GM21786 (cell line): ENCODE measurements around the gene ATXN1.
A peak's percentile ranks its signal among the peaks of the same experiment; 100 is the strongest.
"Not testable (repeated sequence)": the region's sequence is repeated elsewhere in the genome, so short reads cannot be mapped to it uniquely, and the experiment has no call there.

Experiments
- ATAC-seq: cut with Tn5 transposase; IDR thresholded peaks from one replicate; pipeline ENCODE4 v1.9.1; 2021; ENCODE audit not compliant: unreplicated experiment

The ATXN1 gene

GRCh38 chr6:16704401-16705045 is 56.7 kb downstream of the ATXN1 start:
- no peak for ATAC-seq

- not testable (repeated sequence) for ATAC-seq
Measured at GRCh38 chr6:16702627-16703378, 58.5 kb downstream of the ATXN1 start.

GRCh38 chr6:16700916-16701234 is 60.4 kb downstream of the ATXN1 start:
- ATAC-seq, result no peak

- ATAC-seq, result no peak
Measured at GRCh38 chr6:16700202-16700915, 60.9 kb downstream of the ATXN1 start.

- no peak for ATAC-seq
Measured at GRCh38 chr6:16698997-16699868, 62.0 kb downstream of the ATXN1 start.

GRCh38 chr6:16698162-16698533 is 63.1 kb downstream of the ATXN1 start:
- no peak for ATAC-seq

GRCh38 chr6:16697437-16698161 is 63.7 kb downstream of the ATXN1 start:
- no peak for ATAC-seq

- ATAC-seq, result no peak
Measured at GRCh38 chr6:16696496-16696895, 64.8 kb downstream of the ATXN1 start.

GRCh38 chr6:16694781-16695578 is 66.3 kb downstream of the ATXN1 start:
- ATAC-seq, result peak; percentile 62

GRCh38 chr6:16691324-16691723 is 69.9 kb downstream of the ATXN1 start:
- no peak for ATAC-seq

- ATAC-seq, result peak; percentile 72
Measured at GRCh38 chr6:16690608-16691142, 70.6 kb downstream of the ATXN1 start.

GRCh38 chr6:16689788-16690607 is 71.3 kb downstream of the ATXN1 start:
- ATAC-seq, result no peak

- no peak for ATAC-seq
Measured at GRCh38 chr6:16688984-16689636, 72.2 kb downstream of the ATXN1 start.

- ATAC-seq, result no peak
Measured at GRCh38 chr6:16688436-16688835, 72.8 kb downstream of the ATXN1 start.

GRCh38 chr6:16687045-16687444 is 74.2 kb downstream of the ATXN1 start:
- ATAC-seq, result no peak

GRCh38 chr6:16684896-16685554 is 76.2 kb downstream of the ATXN1 start:
- peak; percentile 64 for ATAC-seq

GRCh38 chr6:16684195-16684689 is 77.0 kb downstream of the ATXN1 start:
- no peak for ATAC-seq
